COLO668 (cell line): Measurements from ENCODE around the gene BTBD17.
A peak's percentile ranks its signal among the peaks of the same experiment; 100 is the strongest.
"Not testable (repeated sequence)": the region's sequence is repeated elsewhere in the genome, so short reads cannot be mapped to it uniquely, and the experiment has no call there.

ENCODE experiments used
- DNase-seq: peaks from one replicate; lab custom pipeline; 2025; ENCODE audit not compliant: unreplicated experiment; lab: John Stamatoyannopoulos, UW

The BTBD17 gene, protein sequence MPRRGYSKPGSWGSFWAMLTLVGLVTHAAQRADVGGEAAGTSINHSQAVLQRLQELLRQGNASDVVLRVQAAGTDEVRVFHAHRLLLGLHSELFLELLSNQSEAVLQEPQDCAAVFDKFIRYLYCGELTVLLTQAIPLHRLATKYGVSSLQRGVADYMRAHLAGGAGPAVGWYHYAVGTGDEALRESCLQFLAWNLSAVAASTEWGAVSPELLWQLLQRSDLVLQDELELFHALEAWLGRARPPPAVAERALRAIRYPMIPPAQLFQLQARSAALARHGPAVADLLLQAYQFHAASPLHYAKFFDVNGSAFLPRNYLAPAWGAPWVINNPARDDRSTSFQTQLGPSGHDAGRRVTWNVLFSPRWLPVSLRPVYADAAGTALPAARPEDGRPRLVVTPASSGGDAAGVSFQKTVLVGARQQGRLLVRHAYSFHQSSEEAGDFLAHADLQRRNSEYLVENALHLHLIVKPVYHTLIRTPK

DNA sequence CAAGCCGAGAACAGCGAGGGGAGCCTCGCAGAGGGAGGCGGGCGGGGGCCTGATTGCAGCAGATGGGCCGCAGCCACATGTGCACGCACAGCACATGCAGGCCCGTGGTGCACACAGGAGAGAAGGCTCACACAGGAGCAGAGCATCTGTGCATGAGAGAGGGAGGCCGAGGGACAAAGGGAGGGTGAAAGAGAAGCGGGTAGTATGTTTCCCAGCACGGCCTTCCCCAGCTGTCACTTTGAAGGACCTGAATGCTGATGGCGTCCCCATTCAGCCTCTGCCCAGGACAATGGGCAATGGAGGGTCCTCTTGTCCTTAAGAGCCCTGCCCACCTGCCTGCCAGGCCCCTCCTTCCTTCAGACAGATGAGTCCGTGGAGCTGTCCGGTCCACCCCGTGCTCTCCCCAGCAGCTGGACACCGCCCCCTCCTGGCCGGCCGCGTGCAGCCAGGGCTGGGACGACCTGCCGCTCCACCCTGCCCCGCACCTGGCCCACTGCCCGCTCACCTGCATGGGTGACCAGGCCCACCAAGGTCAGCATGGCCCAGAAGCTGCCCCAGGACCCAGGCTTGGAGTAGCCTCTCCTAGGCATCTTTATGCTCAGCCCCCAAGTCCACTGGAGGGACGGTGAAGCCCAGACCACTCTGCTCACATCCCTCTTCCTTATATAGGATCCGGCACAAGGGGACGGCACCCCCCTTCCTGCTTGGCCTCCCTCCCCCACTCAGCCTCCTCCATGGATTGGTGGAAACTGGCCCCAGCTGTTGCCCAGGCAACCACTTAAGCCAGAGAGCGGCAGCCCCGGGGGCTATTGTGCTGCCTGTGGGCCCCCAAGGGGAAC is at the start of gene BTBD17:
TSS of gene BTBD17 (minus strand) at position 639 of the 839 bp plus-strand sequence. CDS start at position 590, 49 bp downstream.
- peak; percentile 76 for DNase-seq

DNA sequence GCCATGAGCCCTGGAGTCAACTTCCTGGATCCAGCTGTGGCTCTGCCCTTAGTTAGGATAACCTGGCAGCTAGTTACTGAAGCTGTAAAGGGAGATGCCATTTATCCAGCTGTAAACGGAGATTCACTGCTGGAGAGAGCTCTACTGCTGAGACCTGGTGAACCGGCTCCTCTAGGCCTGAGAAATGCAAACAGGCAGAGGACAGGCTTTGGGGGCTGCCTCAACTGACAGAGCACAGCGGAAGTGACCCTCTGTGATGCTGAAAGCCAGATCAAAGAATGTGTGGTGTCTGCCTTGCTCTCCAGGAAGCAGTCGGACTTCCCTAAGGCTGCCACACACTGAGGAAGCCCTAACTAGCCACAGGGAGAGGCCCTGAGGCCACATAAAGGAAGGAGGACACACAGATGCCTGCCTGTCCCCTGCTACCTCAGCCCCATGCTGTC is 48.4 kb upstream of the BTBD17 start:
- peak; percentile 14 for DNase-seq

DNA sequence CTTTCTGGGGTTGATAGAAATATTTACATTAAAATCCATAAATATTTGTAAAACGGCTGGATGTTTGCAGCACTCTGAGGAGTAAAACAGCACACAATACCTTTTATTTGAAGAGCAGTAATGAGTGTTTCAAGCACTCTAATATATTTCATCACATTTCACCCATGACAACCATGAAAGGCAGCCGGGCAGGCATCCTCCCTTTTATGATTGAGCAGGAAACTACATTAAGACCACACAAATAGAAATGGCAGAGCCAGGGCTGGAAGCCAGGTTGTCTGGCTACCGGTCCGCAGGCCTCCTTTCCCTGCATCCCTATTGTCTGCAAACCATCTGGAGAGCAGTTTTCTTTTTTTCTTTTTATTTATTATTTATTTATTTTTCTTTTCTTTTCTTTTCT is 47.1 kb upstream of the BTBD17 start:
- DNase-seq = peak; percentile 64

DNA sequence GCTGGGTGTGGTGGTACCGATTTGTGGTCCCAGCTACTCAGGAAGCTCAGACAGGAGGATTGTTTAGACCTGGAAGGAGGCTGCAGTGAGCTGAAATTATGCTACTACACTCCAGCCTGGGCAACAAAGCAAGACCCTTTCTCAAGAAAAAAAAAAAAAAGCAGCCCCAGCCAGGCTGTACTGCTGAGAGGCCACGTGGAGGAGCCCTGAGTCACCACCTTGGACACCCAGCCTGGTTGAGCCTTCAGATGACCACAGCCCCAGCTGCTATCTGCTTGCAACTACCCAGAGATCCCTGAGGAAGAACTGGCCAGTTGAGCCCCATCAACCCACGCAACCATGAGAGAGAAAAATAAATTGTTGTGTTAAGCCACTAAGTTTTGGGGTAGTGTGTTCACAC is 46.6 kb upstream of the BTBD17 start:
- DNase-seq = peak; percentile 48

DNA sequence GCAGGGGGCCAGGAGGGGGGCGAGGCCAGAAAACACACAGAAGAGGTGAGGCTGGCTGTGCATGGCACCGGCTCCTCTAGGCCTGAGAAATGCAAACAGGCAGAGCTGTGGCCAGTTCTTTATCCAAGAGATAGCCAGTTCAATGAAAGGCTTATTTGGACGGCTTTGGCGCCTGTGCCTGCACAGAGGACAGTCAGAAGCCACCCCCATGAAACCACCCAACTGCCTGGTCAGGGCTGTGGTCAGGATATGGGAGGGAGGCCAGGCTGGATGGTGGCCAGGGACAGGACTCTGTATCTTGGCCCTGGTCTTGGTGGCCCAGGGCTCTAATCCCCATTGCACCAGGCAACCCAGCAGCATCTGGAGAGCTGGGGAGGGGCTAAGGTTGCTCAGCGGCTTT is 45.7 kb upstream of the BTBD17 start:
- no peak for DNase-seq

DNA sequence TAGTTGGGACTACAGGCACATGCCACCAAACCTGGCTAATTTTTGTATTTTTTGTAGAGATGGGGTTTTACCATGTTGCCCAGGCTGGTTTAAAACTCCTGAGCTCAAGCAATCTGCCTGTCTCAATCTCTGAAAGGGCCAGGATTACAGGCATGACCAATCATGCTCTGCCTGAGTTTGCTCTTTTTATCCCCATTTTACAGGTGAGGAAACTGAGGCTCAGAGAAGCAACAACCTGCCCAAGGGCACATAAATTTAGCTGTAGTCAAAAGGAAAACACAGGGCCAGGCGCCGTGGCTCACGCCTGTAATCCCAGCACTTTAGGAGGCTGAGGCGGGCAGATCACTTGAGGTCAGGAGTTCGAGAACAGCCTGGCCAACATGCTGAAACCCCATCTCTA is 43.6 kb upstream of the BTBD17 start:
- not testable (repeated sequence) for DNase-seq

DNA sequence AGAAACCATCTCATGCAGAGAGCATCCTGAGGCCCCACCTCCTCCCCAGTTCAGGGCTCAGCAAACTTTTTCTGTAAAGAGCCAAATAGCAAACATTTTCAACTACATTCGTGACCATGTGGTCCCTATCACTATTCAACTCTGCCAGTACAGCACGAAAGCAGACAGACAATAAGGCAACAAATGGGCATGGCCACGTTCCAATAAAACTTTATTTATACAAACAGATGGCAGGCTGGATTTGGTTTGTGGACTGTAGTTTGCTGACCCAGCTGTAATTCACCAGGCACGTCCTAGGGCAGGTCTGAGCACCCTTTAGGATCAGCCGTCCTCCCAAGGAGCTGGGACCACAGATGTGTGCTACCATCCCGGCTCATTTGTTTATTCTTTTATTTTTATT is 43.1 kb upstream of the BTBD17 start:
- no peak for DNase-seq

DNA sequence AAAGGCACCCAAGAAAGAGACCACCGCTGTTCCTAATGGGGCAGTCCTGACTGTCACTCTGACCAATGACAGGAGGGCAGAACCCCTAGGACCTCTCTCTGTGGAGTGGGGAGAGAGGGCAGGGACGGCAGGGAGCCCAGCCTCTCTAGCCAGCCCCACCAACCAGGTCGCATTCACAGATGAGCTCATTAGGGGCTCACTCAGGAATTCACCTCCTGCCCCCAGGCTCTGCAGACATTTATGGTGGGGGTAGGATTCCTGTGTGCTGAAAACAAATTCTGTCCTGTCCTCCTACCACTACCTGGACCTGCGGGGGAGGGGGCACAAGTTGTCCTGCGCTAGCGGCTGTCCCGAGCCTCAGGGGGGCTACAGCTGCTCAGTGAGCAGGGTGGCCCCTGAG is 42.5 kb upstream of the BTBD17 start:
- DNase-seq = no peak

DNA sequence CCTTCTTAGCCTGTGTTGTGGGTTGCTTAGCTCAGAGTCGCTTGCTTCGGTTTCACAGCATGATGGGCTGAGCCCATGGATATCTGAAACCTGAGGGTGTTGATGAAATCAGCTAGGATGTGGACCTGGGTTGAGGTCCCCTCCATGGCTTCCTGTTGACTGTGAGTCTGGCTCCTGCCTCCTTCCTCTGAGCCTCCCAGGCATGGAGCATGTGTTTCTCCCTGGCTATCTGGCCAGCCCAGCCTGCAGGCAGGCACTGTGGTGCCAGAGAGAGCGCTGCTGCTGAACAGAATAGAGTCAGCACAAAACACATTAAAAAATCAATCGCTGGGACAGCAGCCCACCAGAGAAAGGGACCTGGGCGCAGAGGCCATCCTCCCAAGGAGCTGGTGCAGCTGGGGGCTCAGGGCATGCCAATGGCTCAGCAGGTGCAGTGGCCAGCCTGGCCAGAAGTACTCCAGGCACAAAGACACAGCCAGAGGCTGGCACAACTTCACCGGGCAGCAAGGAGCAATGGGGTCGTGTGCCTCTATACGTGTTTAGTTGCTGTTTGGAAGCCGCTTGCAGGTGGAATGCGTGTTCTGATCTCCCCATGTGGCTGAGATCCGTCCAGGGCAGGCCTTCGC is 42.0 kb upstream of the BTBD17 start:
- DNase-seq = no peak

DNA sequence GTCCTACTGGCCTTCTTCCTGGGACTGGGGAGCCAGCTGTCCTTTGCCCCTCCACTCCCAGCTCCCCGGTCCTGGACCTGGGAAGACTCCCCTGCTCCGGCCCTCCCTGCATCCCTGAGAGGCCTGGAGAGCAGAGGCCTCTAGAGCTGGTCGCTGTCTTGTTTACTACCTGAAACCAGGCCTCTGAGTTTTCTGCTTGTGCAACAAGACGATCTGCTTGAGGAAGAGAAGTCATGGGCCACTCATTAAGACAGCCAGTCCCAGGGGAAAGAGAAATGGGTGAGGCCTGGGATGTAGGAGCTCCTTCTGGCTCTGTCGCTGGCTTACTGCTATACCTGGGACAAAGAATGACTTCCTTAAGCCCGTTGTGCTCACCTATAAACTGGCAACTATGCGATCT is 40.4 kb upstream of the BTBD17 start:
- no peak for DNase-seq

DNA sequence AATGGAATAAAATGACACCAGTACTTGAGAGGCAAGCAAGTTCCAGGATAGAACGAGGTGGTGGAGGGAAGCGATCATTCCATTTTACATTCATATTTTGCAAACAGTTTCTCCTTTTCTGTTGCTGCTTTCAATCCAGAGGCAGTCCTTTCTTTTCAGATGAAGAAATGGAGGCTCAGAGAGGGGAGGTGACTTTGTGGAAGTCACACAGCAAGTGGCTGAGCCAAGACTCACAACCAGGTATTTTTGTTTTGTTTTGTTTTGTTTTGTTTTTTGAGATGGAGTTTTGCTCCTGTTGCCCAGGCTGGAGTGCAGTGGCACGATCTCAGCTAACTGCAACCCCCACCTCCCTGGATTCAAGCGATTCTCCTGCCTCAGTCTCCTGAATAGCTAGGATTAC is 34.9 kb upstream of the BTBD17 start:
- DNase-seq = no peak

DNA sequence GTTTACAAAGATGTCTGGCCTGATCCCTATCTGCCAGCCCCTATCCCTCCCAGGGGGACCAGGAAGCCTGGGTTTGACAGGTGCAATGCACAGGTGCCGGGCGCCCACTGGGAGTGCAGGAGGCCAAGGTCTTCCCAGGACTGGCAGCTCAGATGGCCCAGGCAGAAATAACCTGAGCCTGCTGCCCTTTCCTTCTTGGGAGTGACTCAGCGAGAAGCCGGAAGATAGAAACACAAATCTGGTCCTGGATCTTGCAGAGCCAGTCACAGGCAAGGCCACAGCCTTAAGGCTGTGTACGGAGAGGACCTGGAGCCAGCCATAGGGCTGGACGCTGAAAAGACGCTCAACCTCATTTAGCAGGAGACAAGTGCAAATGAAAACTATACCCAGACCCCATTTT is 33.3 kb upstream of the BTBD17 start:
- DNase-seq = no peak

DNA sequence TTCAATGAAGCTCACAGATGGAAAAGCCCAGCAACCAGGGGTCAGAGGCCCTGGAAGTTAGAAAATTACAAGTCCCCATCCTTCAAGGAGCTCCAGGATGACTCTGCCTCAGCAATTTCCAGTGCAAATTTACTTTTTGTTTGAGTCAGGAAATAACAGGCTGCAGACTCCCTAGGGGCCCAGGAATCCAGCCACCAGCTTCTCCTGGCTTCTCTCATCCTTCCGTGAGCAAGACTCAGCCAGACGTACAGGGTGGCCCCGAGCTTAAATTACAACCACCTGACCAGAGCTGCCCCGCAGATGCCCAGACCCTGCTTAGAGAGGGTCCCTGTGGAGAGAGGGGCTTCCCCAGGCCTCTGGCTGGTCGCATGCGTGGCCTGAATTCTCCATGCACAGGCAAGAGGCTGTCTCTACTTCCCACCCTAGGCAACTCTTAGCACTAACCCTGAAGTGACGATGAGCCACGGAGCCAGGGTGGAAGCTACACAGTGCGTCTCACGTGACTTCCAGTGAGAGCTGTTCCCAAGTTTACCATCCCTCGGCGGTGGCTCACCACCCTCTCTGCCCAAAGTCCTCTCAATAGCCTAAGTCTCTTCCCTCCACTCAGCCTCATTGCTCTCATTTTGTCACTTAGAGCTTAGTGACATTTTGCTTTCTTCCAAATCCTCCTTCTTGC is 32.7 kb upstream of the BTBD17 start:
- DNase-seq = no peak

DNA sequence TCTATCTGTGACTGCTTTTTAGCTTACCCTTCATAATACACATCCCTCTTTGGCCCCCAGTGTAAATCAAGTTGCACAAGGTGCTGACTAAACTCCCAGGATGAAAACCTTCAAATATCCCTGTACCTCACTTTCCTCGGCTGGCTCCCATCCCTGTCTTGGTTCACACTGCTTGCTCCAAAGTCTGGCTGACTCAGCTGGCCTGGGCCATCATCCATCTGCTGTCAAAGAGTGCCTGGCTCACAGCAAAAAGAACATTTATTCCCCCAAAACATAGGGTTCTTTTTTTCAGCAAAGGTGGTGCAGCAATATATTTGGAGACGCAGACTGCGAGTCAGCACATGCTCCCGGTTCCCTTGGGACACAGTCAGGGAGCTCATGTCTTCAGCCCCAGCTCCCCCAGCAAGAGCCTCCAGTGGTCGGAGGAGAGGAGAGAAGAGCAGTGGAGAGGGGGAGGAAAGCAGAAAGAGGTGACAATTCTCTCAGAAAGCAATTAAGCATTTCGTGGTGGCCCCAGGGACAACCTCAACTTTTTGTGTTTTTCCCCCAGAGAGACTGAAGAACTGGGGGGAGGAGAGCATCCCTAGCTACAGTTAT is 31.8 kb upstream of the BTBD17 start:
- DNase-seq = no peak

DNA sequence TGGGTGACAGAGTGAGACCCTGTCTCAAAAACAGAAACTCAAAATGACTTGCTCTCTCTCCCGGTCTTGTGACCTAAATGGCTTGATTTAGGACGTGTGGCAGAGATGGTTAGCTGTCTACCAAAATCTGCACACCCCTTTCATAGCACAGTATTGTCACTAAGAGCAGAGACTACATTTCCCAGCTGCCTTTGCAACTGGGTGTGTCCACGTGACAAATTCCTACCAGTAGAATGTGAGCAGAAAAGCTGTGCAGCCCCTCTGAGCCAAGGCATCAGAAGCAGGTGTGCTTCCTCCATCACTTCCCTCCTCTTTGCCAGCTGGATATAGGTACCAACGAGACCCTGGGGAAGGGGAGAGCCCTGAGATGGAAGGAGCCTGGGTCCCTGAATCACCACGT is 31.2 kb upstream of the BTBD17 start:
- no peak for DNase-seq

DNA sequence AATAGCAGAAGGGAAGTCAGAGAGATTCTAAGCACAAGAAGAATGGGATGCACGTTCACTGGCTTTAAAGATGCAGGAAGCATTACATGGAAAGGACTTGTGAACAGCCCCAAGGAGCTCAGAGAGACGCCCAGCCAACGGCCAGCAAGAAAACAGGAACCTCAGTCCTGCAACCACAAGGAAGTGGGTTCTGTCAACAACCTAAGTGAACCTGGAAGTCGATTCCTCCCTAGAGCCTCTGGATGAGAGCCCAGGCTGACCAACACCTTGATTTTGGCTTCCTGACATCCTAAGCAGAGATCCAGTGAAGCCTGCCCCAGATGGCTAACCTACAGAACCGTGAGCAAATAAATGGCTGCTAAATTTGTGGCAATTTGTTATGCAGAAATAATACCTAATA is 30.1 kb upstream of the BTBD17 start:
- no peak for DNase-seq

DNA sequence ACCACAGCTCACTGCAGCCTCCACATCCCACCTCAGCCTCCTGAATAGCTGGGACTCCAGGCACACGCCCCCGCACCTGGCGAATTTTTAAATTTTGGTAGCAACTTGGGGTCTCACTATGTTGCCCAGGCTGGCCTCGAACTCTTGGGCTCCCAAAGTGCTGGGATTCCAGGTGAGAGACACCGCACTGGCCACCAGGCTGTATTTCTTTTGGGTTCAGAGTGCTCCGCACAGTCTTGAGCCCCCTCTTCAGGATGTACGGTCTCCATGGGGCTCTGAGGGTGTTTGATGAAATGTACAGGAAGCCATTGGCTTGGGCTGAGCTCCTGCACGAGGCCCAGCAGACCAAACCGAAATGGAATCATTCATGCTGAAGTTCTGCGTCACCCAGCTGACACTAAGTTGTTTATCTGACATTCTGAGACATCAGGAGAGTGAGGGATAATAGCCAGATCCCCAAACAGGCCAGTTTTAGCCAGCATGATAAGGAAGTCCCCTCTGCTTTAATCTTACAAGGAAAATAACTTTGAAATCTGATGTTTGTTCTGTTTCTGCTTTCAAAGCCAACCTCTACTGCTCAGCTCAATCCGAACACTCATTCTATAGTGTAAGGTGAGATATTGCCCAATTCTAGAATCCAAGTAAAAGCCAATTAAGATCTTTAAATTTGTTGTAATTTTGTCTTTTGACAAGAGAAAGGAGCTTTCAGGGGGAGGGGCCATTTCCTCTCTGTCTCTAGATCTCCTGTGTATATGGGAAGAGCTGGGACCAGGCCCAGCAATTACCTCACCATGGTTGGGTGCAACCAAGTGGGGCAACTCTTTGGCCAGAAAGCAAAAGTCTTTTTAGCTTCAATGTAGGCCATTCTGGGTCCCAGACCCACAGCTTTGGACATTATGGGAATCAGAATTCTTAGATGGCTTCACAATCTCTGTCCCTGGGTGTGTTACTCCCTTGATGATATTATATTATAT is 29.3 kb upstream of the BTBD17 start:
- DNase-seq = no peak

DNA sequence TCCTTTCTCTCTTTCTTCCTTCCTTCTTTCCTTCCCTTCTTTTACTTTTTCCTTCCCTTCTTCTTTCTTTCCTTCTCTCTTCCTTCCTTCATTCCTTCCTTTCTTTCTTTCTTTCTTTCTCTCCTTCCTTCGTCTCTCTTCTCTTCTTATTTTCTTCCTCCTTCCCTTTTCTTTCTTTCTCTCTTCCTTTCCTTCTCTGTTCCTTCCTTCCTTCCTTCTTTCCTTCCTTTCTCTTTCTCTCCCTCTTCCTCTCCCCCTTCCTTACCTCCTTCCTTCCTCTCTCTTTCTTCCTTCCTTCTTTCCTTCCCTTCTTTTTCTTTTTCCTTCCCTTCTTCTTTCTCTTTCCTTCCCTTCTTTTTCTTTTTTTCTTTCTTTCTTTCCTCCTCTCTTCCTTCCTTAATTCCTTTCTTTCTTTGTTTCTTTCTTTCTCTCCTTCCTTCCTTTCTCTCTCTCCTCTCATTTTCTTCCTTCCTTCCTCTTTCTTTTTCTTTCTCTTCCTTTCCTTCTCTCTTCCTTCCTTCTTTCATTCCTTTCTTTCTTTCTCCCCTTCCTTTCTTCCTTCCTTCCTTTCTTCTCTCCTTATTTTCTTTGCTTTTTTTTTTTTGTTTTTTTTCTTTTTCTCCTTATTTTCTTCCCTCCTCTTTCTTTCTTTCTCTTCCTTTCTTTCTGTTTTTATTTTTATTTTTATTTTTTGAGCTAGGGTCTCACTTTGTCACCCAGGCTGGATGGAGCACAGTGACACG is 28.4 kb upstream of the BTBD17 start:
- DNase-seq = no peak
